Esophagus squamous epithelium (tissue), 5 donors: ENCODE data around the gene ZFP92. TPM values are rescaled to one million over a fixed set of nuclear protein-coding genes. Genes with fewer than 3 reads are reported as not detected.

Source experiments
- DNase-seq: peaks from one replicate; lab custom pipeline; 2025; lab: John Stamatoyannopoulos, UW
- H3K27ac ChIP-seq, 4 donors: fragments of 200-600 bp; sonication (generic); one replicate each; pipeline ENCODE4 v1.5.1; 2016 to 2019; ENCODE audit warnings: mild to moderate bottlenecking in 1 of 4
- H3K27me3 ChIP-seq, 4 donors: fragments of 200-600 bp; sonication (generic); 1 replicate in 3 of 4; 2 replicates in 1 of 4; pipeline versions ENCODE4 v1.5.1 to v1.6.0; 2017 to 2021; ENCODE audit warnings: antibody characterized with exemption in 1 of 4
- H3K36me3 ChIP-seq, 3 donors: fragments of 200-600 bp; sonication (generic); one replicate each; pipeline ENCODE4 v1.5.1; 2016 to 2019
- H3K4me1 ChIP-seq, 3 donors: fragments of 200-600 bp; sonication (generic); one replicate each; pipeline ENCODE4 v1.5.1; 2017 to 2019
- H3K4me3 ChIP-seq, 4 donors: fragments of 200-600 bp; sonication (generic); 1 replicate in 3 of 4; 2 replicates in 1 of 4; pipeline ENCODE4 v1.5.1; 2016 to 2019; ENCODE audit warnings: mild to moderate bottlenecking in 2 of 4, moderate library complexity in 1 of 4
- H3K9me3 ChIP-seq, 3 donors: fragments of 200-600 bp; sonication (generic); one replicate each; pipeline ENCODE4 v1.5.1; 2016 to 2019
- CTCF ChIP-seq, 6 experiments: fragments of 450-650 bp in 4 of 6; fragments of 200-600 bp in 2 of 6; sonication (generic) in 2 of 6; IDR thresholded peaks; one replicate each; pipeline ENCODE4 v1.5.1; 2016 to 2019; ENCODE audit warnings: antibody characterized with exemption in 6 of 6, mild to moderate bottlenecking in 4 of 6, moderate library complexity in 4 of 6
- POLR2A ChIP-seq, 4 donors: fragments of 450-650 bp; IDR thresholded peaks; one replicate each; pipeline ENCODE4 v1.6.1; 2017; ENCODE audit warnings: antibody characterized with exemption in 4 of 4, mild to moderate bottlenecking in 4 of 4, moderate library complexity in 3 of 4
- WGBS, 2 donors: methylation state at CpG; one replicate each; pipeline ENCODE4 v1.1.5; 2018; 5-methylcytosine and 5-hydroxymethylcytosine counted together
- intact Hi-C: fragments of 100-400 bp; cut with DNase I; formaldehyde crosslinking; loops from one replicate; pipeline ENCODE4 v1.15.0; 2022
- total RNA-seq, 4 donors: library from RNA; depleted of rRNA; stranded (reverse); fragments of >200 nt; gene quantifications; one replicate each; pipeline ENCODE4 v1.1.0, GENCODE V29; 2016
- donor health status: DM: yes; HTN: yes; CAD: no.

The ZFP92 gene
- total RNA-seq, 4 donors from 2014 or later, result 0.11 to 0.97 (median 0.37) TPM

DNA sequence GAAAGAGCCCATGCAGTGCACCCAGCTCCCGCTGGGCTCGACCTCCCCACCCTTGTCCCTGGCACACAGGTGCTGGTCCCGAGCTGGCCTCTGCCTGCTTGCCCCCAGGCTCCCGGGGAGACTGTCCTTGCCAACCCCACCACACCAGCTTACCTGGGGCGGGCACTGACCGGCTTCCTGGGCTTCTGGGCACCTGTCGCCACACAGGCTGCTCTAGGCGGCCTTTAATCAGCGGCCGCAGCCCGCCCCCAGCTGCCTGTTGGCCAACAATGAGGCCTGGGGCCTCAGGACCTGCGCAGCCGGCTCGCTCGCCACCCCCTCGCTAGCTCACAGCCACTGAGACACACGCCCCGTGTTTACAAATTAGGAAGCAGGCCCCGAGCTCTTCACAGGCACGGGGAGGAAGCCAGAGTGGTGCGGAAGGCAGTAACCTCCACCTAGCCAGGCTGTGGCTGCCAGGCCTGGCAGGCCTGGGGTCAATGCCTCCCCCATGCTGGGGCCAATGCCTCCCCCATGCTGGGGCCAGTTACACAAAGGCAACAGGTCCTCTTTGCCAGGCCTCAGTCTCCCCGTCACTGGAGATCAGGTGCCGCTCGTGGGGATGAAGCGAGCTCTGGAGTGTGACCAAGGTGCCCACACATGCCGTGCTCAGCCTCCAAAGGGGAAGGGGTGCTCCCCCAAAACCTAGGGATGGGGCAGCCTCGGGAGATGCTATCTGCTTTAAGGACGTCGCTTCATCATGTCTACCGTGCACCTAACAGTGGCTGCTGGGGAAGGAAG, 34.8 kb downstream of the ZFP92 start, which contains the start of gene TREX2:
TREX2 (minus strand) TSS at position 201 of the 780 bp plus-strand sequence. CDS start 626 bp downstream, outside the sequence.
- no peak within 1 kb of the TSS for H3K4me3 ChIP-seq
- no peaks in the 10 kb centered on the region for H3K27me3 ChIP-seq
- no peak for TF ChIP-seq CTCF (IDR thresholded peaks at IDR 0.05)
- TF ChIP-seq POLR2A (IDR thresholded peaks at IDR 0.05), result no peak
- no peak within 1 kb of the TSS for H3K27ac ChIP-seq
- WGBS, 2 donors, result no CpG with 5 or more reads among the region's 30 CpGs
- peaks cover 0 to 22% (median 0%) of the 10 kb centered on the region in 3 donors for H3K36me3 ChIP-seq
- DNase-seq, result no peak
- intact Hi-C loops, result no loop called here
- no peaks in the 10 kb centered on the region for H3K9me3 ChIP-seq
- peaks cover 0 to 12% (median 0%) of the 10 kb centered on the region in 3 donors for H3K4me1 ChIP-seq

DNA sequence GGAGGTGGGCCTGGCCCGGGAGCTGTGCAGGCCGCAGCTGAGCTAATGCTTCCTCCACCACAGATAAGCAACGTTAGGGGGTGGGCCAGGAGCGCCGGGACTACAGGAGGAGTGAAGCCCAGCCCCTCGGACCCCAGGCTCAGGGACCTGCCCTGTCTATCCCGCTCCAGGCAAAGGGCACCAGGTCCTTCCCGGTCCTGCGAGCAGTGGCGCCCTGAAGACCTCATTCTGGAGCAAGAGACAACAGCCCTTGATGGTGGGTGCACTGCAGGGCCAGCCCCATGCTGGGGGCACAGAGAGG, 35.3 kb downstream of the ZFP92 start:
- no CpG with 5 or more reads among the region's 10 CpGs for WGBS, 2 donors
- Histone ChIP-seq H3K27ac (no peak overlapping the region), H3K9me3 (no peaks in the 10 kb centered on the region), H3K36me3 (peaks cover 0 to 26% (median 0%) of the 10 kb centered on the region in 3 donors), H3K4me3 (no peak overlapping the region), H3K27me3 (no peaks in the 10 kb centered on the region), H3K4me1 (peaks cover 0 to 7% (median 0%) of the 10 kb centered on the region in 3 donors)
- intact Hi-C loops, result no loop called here
- DNase-seq, result no peak
- TF ChIP-seq POLR2A (IDR thresholded peaks at IDR 0.05) (no peak), CTCF (IDR thresholded peaks at IDR 0.05) (no peak)

DNA sequence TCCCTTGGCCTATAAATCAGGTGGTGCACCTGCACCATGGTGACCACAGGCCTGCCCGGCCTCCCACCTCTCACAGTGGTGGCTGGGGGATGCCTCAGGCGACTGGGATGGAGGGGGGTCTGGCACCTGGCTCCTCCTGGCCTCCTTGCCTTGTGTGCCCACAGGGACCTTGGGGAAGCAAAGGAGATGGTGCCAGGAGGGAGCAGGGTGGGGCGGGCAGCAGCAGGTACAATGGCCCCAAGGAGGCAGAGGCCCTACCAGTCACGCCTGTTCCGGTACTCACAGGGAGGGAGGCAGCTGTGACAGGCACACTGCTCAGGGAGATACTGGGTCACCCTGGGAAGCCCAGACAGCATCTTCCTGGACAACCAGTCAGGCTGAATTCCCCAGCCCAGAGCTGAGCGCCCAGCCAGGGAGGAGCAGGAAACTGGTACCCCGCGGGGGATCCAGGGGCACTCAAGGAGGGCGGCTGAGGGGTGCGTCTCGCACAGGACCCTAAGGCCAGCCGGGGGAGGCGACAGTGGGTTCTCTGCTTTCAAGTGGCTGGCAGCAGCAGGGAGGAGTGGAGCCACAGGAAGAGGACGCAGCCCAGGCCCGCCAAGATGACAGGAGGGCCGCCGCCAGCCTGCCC, 35.8 kb downstream of the ZFP92 start:
- no peak for TF ChIP-seq POLR2A (IDR thresholded peaks at IDR 0.05)
- TF ChIP-seq CTCF (IDR thresholded peaks at IDR 0.05), result no peak
- intact Hi-C loops, result no loop called here
- DNase-seq, result no peak
- Histone ChIP-seq H3K36me3 (peaks cover 0 to 26% (median 0%) of the 10 kb centered on the region in 3 donors), H3K27me3 (no peaks in the 10 kb centered on the region), H3K4me3 (no peak overlapping the region), H3K27ac (no peak overlapping the region), H3K4me1 (peaks cover 0 to 2% (median 0%) of the 10 kb centered on the region in 3 donors), H3K9me3 (no peaks in the 10 kb centered on the region)
- WGBS, 2 donors, result 95 to 96% methylated on average over 5 to 11 of the region's 17 CpGs

- H3K27me3 ChIP-seq, result no peaks in the 10 kb centered on the region
- intact Hi-C loops, result no loop called here
- no peaks in the 10 kb centered on the region for H3K4me1 ChIP-seq
- no peak for DNase-seq
- H3K27ac ChIP-seq, result no peak overlapping the region
- no peak for TF ChIP-seq POLR2A (IDR thresholded peaks at IDR 0.05)
- no peaks in the 10 kb centered on the region for H3K9me3 ChIP-seq
- no peak overlapping the region for H3K4me3 ChIP-seq
- peaks cover 0 to 26% (median 0%) of the 10 kb centered on the region in 3 donors for H3K36me3 ChIP-seq
- 85 to 92% methylated on average over 4 to 8 of the region's 8 CpGs for WGBS, 2 donors
Observed at GRCh38 chrX:153447581-153447960, 36.3 kb downstream of the ZFP92 start.

DNA sequence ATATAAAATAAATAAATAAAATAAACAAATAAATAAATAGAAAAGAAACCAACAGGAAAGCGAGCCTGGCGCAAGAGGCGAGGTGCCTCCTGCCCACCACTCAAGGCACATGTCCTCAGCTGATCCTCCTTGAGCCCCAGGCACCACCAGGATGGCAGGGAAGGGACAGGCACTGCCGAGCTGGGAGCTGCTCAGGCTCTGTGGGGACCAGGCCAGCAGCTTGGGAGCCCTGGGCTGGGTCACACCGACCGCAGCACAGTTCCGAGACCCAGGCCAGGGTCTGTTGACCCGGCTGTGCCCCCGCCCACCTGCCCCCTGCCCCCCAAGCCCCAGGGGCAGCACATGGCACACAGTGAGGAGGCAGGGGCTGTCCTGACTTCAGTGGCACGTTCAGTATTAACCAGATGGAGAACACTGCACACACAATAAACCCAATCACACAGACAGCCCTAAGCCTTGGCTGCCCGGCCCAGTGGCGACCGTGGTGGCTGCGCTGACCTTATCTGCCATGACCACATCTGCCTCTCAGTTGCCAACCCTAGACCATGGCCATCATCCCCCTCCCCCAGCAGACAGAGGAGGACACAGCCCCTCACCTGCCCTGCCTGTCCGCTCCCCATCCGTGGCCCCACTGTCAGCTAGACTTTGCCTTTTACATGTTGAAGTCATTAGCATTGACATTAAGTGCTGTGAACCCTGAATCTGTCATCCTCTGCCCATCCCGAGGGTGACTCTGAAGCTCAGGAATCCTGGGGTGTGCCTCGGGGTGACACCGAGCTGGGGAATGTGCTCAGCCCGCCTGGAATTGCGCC, 37.5 kb downstream of the ZFP92 start:
- 87 to 96% methylated on average over 3 to 12 of the region's 21 CpGs for WGBS, 2 donors
- no peak overlapping the region for H3K4me3 ChIP-seq
- DNase-seq, result no peak

More for the DNA sequence above, 37.5 kb downstream of the ZFP92 start:
- TF ChIP-seq POLR2A (IDR thresholded peaks at IDR 0.05), result no peak
- TF ChIP-seq CTCF (IDR thresholded peaks at IDR 0.05), result no peak
- intact Hi-C loops, result no loop called here
- H3K36me3 ChIP-seq, result peaks cover 0 to 28% (median 0%) of the 10 kb centered on the region in 3 donors
- no peak overlapping the region for H3K27ac ChIP-seq
- no peaks in the 10 kb centered on the region for H3K9me3 ChIP-seq
- H3K4me1 ChIP-seq, result no peaks in the 10 kb centered on the region
- H3K27me3 ChIP-seq, result no peaks in the 10 kb centered on the region
